Pancreas (tissue), 10 donors: Measurements from ENCODE around the gene CEP128. TPM values are rescaled to one million over a fixed set of nuclear protein-coding genes. Genes with fewer than 3 reads are reported as not detected.

Source experiments
- ATAC-seq, 4 donors: fragments of 200-7000 bp; cut with Tn5 transposase; one replicate each; pipeline versions ENCODE4 v1.8.0 to v1.9.1; 2020; ENCODE audit warnings: mild to moderate bottlenecking in 4 of 4, moderate library complexity in 4 of 4
- DNase-seq, 6 donors: peaks; one replicate each; pipeline ENCODE4 v3.0.0-alpha.2; 2020
- FAIRE-seq: peaks from 2 replicates; lab custom pipeline; 2012; peaks lifted over from hg19 to GRCh38; lab: Jason Lieb, UNC
- H3K27ac ChIP-seq, 4 donors: fragments of 200-600 bp; sonication (generic); 1 replicate in 3 of 4; 2 replicates in 1 of 4; pipeline versions ENCODE4 v1.5.0 to v1.8.0; 2020
- H3K27me3 ChIP-seq, 4 donors: fragments of 200-600 bp; one replicate each; pipeline ENCODE4 v1.8.0; 2021
- H3K36me3 ChIP-seq, 3 donors: fragments of 200-600 bp; sonication (generic) in 1 of 3; one replicate each; pipeline versions ENCODE4 v1.5.0 to v1.8.0; 2020 to 2021
- H3K4me1 ChIP-seq, 3 donors: fragments of 200-600 bp; one replicate each; pipeline ENCODE4 v1.8.0; 2021
- H3K4me3 ChIP-seq, 4 donors: fragments of 200-600 bp; sonication (generic) in 2 of 4; one replicate each; pipeline versions ENCODE4 v1.5.0 to v1.8.0; 2020 to 2021
- H3K9me3 ChIP-seq, 4 donors: fragments of 200-600 bp; one replicate each; pipeline ENCODE4 v1.8.0; 2021
- CTCF ChIP-seq, 4 donors: fragments of 200-600 bp; sonication (generic) in 3 of 4; IDR thresholded peaks; one replicate each; pipeline versions ENCODE4 v1.5.0 to v1.8.0; 2021; ENCODE audit warnings: antibody characterized with exemption in 4 of 4
- WGBS, 2 donors: extraction: QIAGEN DNeasy Blood & Tissue Kit; methylation state at CpG; one replicate each; pipeline ENCODE4 v1.1.7; 2013; 5-methylcytosine and 5-hydroxymethylcytosine counted together
- intact Hi-C, 3 donors: fragments of 100-400 bp; cut with DNase I; formaldehyde crosslinking; loops; one replicate each; pipeline versions ENCODE4 v1.11.1 to v1.14.2; 2022
- polyA plus RNA-seq, 2 donors: library from polyadenylated mRNA; stranded (reverse); fragments of 200-250 nt; gene quantifications; one replicate each; pipeline ENCODE4 v1.2.3, GENCODE V29; 2013
- total RNA-seq, 6 donors: library from RNA; stranded (reverse); fragmentation: NEBNext Ultra II Directional in 4 of 6; extraction: Animal tissue kit (Norgen Biotek cat#: 25700) in 4 of 6; gene quantifications; one replicate each; pipeline versions ENCODE4 v1.2.1 to v1.2.4, GENCODE V29; 2021 to 2023
- donor health status: healthy with polysubstance abuse.
- donor health status: DM: no; HTN: no; CAD: no; lungs with moderate emphysema.
- donor health status: DM: no; HTN: no; CAD: no.
- donor health status: control.
- donor health status: control.
- donor health status: Bipolar disorder and iron deficiency.
- donor health status: DM: yes; HTN: yes; CAD: no.
- donor health status: DM: no; HTN: no; CAD: no.
- donor health status: DM: no; HTN: no; CAD: no.
- donor health status: DM: yes; HTN: yes; CAD: no.

Gene CEP128
- total and polyA plus RNA-seq, 8 donors, result 0.92 to 2.8 (median 2.0) TPM

GRCh38 chr14:80958939-80959338 is 17.4 kb upstream of the CEP128 start:
- WGBS, 2 donors, result 45 to 54% methylated on average over 3 of the region's 3 CpGs
- Histone ChIP-seq H3K4me3 (no peak overlapping the region), H3K27ac (no peak overlapping the region), H3K27me3 (no peaks in the 10 kb centered on the region), H3K36me3 (no peaks in the 10 kb centered on the region), H3K9me3 (no peaks in the 10 kb centered on the region), H3K4me1 (no peaks in the 10 kb centered on the region)
- ATAC-seq, result no peak
- DNase-seq, result no peak
- no peak for TF ChIP-seq CTCF (IDR thresholded peaks at IDR 0.05)
- intact Hi-C loops, result no loop called here
- no peak for FAIRE-seq

- no peak for TF ChIP-seq CTCF (IDR thresholded peaks at IDR 0.05)
These were observed 16.7 kb upstream of the CEP128 start for GRCh38 chr14:80958226-80958625.

GRCh38 chr14:80957613-80958012 is 16.1 kb upstream of the CEP128 start:
- DNase-seq, result no peak
- Histone ChIP-seq H3K27me3 (no peaks in the 10 kb centered on the region), H3K27ac (no peak overlapping the region), H3K9me3 (no peaks in the 10 kb centered on the region), H3K4me3 (no peak overlapping the region), H3K36me3 (no peaks in the 10 kb centered on the region), H3K4me1 (no peaks in the 10 kb centered on the region)
- 54 to 75% methylated on average over 2 of the region's 2 CpGs for WGBS, 2 donors
- FAIRE-seq, result no peak
- intact Hi-C loops, result no loop called here
- ATAC-seq, result no peak
- no peak for TF ChIP-seq CTCF (IDR thresholded peaks at IDR 0.05)

More at GRCh38 chr14:80958226-80958625, 16.7 kb upstream of the CEP128 start:
- ATAC-seq (no peak), FAIRE-seq (no peak), DNase-seq (no peak)
- Histone ChIP-seq H3K36me3 (no peaks in the 10 kb centered on the region), H3K27me3 (no peaks in the 10 kb centered on the region), H3K4me3 (no peak overlapping the region), H3K27ac (no peak overlapping the region), H3K4me1 (no peaks in the 10 kb centered on the region), H3K9me3 (no peaks in the 10 kb centered on the region)
- intact Hi-C loops, result no loop called here
- WGBS, 2 donors, result 56 to 60% methylated on average over 2 of the region's 2 CpGs

GRCh38 chr14:80956922-80957321 is 15.4 kb upstream of the CEP128 start:
- H3K27ac ChIP-seq, result no peak overlapping the region
- no peak for TF ChIP-seq CTCF (IDR thresholded peaks at IDR 0.05)
- whole genome bisulfite sequencing, 2 donors, result 60 to 73% methylated on average over 1 of the region's 1 CpG
- H3K9me3 ChIP-seq, result no peaks in the 10 kb centered on the region
- no peak for DNase-seq
- H3K4me1 ChIP-seq, result no peaks in the 10 kb centered on the region
- intact Hi-C loops, result no loop called here
- ATAC-seq, result no peak
- H3K27me3 ChIP-seq, result no peaks in the 10 kb centered on the region
- no peaks in the 10 kb centered on the region for H3K36me3 ChIP-seq
- no peak for FAIRE-seq
- H3K4me3 ChIP-seq, result no peak overlapping the region

- intact Hi-C loops, result no loop called here
- H3K36me3 ChIP-seq, result no peaks in the 10 kb centered on the region
- ATAC-seq, result no peak
- 72 to 83% methylated on average over 2 of the region's 2 CpGs for WGBS, 2 donors
- H3K4me3 ChIP-seq, result no peak overlapping the region
- H3K27ac ChIP-seq, result no peak overlapping the region
- TF ChIP-seq CTCF (IDR thresholded peaks at IDR 0.05), result no peak
- DNase-seq, result no peak
- no peaks in the 10 kb centered on the region for H3K4me1 ChIP-seq
- FAIRE-seq, result no peak
- H3K27me3 ChIP-seq, result no peaks in the 10 kb centered on the region
- H3K9me3 ChIP-seq, result no peaks in the 10 kb centered on the region
These were observed 14.6 kb upstream of the CEP128 start for GRCh38 chr14:80956102-80956501.
